SJCRH30 (cell line): ENCODE results near the gene SLC5A12. TPM values are rescaled to one million over a fixed set of nuclear protein-coding genes. Genes with fewer than 3 reads are reported as not detected.

Experiments
- DNase-seq, 2 experiments: peaks; one replicate each; pipeline ENCODE4 v3.0.0-alpha.2; 2015 to 2020
- H3K27ac ChIP-seq: fragments of 250-450 bp; sonication (Bioruptor Pico); 2 replicates; pipeline ENCODE4 v1.5.1; 2020; ENCODE audit warnings: mild to moderate bottlenecking, moderate library complexity
- H3K27me3 ChIP-seq: fragments of 250-450 bp; sonication (Bioruptor Pico); 2 replicates; pipeline ENCODE4 v1.5.1; 2020; ENCODE audit warnings: mild to moderate bottlenecking, moderate library complexity
- H3K36me3 ChIP-seq: fragments of 250-450 bp; sonication (Bioruptor Pico); 2 replicates; pipeline ENCODE4 v1.5.1; 2020; ENCODE audit warnings: mild to moderate bottlenecking, moderate library complexity
- H3K4me1 ChIP-seq: fragments of 250-450 bp; sonication (Bioruptor Pico); 2 replicates; pipeline ENCODE4 v1.5.1; 2020; ENCODE audit warnings: mild to moderate bottlenecking, moderate library complexity
- H3K4me3 ChIP-seq: fragments of 250-450 bp; sonication (Bioruptor Pico); 2 replicates; pipeline ENCODE4 v1.5.1; 2020; ENCODE audit warnings: mild to moderate bottlenecking, moderate library complexity
- H3K9me3 ChIP-seq: fragments of 250-450 bp; sonication (Bioruptor Pico); replicated peaks from 2 replicates; pipeline ENCODE4 v1.5.1; 2020; ENCODE audit warnings: mild to moderate bottlenecking, moderate library complexity
- total RNA-seq: library from RNA; depleted of rRNA; stranded (reverse); fragments of >200 nt; shearing (Covaris generic); gene quantifications from 2 replicates; pipeline ENCODE4 v1.2.3, GENCODE V29; 2014

The SLC5A12 gene
- total RNA-seq, 1 experiment from 2014 or later = 0.10 TPM

GRCh38 chr11:26704249-26704648 lies 17.6 kb downstream of the SLC5A12 start:
- Histone ChIP-seq H3K27me3 (no peaks in the 10 kb centered on the region), H3K4me3 (no peak overlapping the region), H3K4me1 (peaks cover 5% of the 10 kb centered on the region), H3K27ac (no peak overlapping the region), H3K36me3 (no peaks in the 10 kb centered on the region), H3K9me3 (no peaks in the 10 kb centered on the region)
- no peak for DNase-seq

GRCh38 chr11:26703411-26704191 lies 18.3 kb downstream of the SLC5A12 start:
- H3K4me1 ChIP-seq = peaks cover 5% of the 10 kb centered on the region
- no peaks in the 10 kb centered on the region for H3K27me3 ChIP-seq
- H3K36me3 ChIP-seq = no peaks in the 10 kb centered on the region
- no peaks in the 10 kb centered on the region for H3K9me3 ChIP-seq
- no peak overlapping the region for H3K4me3 ChIP-seq
- peak in 1 of 2 experiments; percentile 8 for DNase-seq
- no peak overlapping the region for H3K27ac ChIP-seq

- no peaks in the 10 kb centered on the region for H3K9me3 ChIP-seq
- H3K4me1 ChIP-seq = peaks cover 5% of the 10 kb centered on the region
- H3K36me3 ChIP-seq = no peaks in the 10 kb centered on the region
- no peak overlapping the region for H3K4me3 ChIP-seq
- no peaks in the 10 kb centered on the region for H3K27me3 ChIP-seq
- DNase-seq = no peak
- no peak overlapping the region for H3K27ac ChIP-seq
Observed at GRCh38 chr11:26702406-26702805, 19.5 kb downstream of the SLC5A12 start.

- Histone ChIP-seq H3K4me1 (peaks cover 5% of the 10 kb centered on the region), H3K27ac (no peak overlapping the region), H3K4me3 (no peak overlapping the region), H3K9me3 (no peaks in the 10 kb centered on the region), H3K36me3 (no peaks in the 10 kb centered on the region), H3K27me3 (no peaks in the 10 kb centered on the region)
- peak; percentile 7 to 32 for DNase-seq
Observed at GRCh38 chr11:26700574-26701235, 21.2 kb downstream of the SLC5A12 start.

GRCh38 chr11:26698224-26698623 lies 23.6 kb downstream of the SLC5A12 start:
- Histone ChIP-seq H3K4me3 (no peak overlapping the region), H3K27ac (no peak overlapping the region), H3K9me3 (no peaks in the 10 kb centered on the region), H3K4me1 (peaks cover 5% of the 10 kb centered on the region), H3K36me3 (no peaks in the 10 kb centered on the region), H3K27me3 (no peaks in the 10 kb centered on the region)
- no peak for DNase-seq

- Histone ChIP-seq H3K27me3 (no peaks in the 10 kb centered on the region), H3K4me3 (no peak overlapping the region), H3K27ac (no peak overlapping the region), H3K9me3 (no peaks in the 10 kb centered on the region), H3K4me1 (peaks cover 5% of the 10 kb centered on the region), H3K36me3 (no peaks in the 10 kb centered on the region)
- no peak for DNase-seq
Observed at GRCh38 chr11:26696330-26696729, 25.5 kb downstream of the SLC5A12 start.

- DNase-seq = no peak
- Histone ChIP-seq H3K4me1 (no peaks in the 10 kb centered on the region), H3K36me3 (no peaks in the 10 kb centered on the region), H3K27me3 (no peaks in the 10 kb centered on the region), H3K4me3 (no peak overlapping the region), H3K9me3 (no peaks in the 10 kb centered on the region), H3K27ac (no peak overlapping the region)
Observed at GRCh38 chr11:26688701-26689100, 33.2 kb downstream of the SLC5A12 start.

- Histone ChIP-seq H3K27ac (no peak overlapping the region), H3K36me3 (no peaks in the 10 kb centered on the region), H3K27me3 (no peaks in the 10 kb centered on the region), H3K4me3 (no peak overlapping the region), H3K9me3 (no peaks in the 10 kb centered on the region), H3K4me1 (no peaks in the 10 kb centered on the region)
- DNase-seq = no peak
Observed at GRCh38 chr11:26687351-26687750, 34.5 kb downstream of the SLC5A12 start.

- H3K36me3 ChIP-seq = no peaks in the 10 kb centered on the region
- DNase-seq = no peak
- no peaks in the 10 kb centered on the region for H3K27me3 ChIP-seq
Observed at GRCh38 chr11:26677566-26677965, 44.3 kb downstream of the SLC5A12 start.

GRCh38 chr11:26676641-26677040 lies 45.2 kb downstream of the SLC5A12 start:
- no peak for DNase-seq
- no peak overlapping the region for H3K27ac ChIP-seq
- H3K36me3 ChIP-seq = no peaks in the 10 kb centered on the region
- no peaks in the 10 kb centered on the region for H3K9me3 ChIP-seq
- H3K4me1 ChIP-seq = no peaks in the 10 kb centered on the region
- H3K27me3 ChIP-seq = no peaks in the 10 kb centered on the region
- H3K4me3 ChIP-seq = no peak overlapping the region

More at GRCh38 chr11:26677566-26677965, 44.3 kb downstream of the SLC5A12 start:
- no peaks in the 10 kb centered on the region for H3K9me3 ChIP-seq
- H3K4me3 ChIP-seq = no peak overlapping the region
- H3K27ac ChIP-seq = no peak overlapping the region
- no peaks in the 10 kb centered on the region for H3K4me1 ChIP-seq

GRCh38 chr11:26675233-26675928 lies 46.5 kb downstream of the SLC5A12 start:
- H3K4me3 ChIP-seq = no peak overlapping the region
- H3K27me3 ChIP-seq = no peaks in the 10 kb centered on the region
- H3K36me3 ChIP-seq = no peaks in the 10 kb centered on the region
- no peak for DNase-seq
- no peak overlapping the region for H3K27ac ChIP-seq
- H3K9me3 ChIP-seq = no peaks in the 10 kb centered on the region
- no peaks in the 10 kb centered on the region for H3K4me1 ChIP-seq

- H3K36me3 ChIP-seq = no peaks in the 10 kb centered on the region
- no peaks in the 10 kb centered on the region for H3K9me3 ChIP-seq
- H3K4me3 ChIP-seq = no peak overlapping the region
- H3K4me1 ChIP-seq = no peaks in the 10 kb centered on the region
- no peak overlapping the region for H3K27ac ChIP-seq
- DNase-seq = no peak
- no peaks in the 10 kb centered on the region; the same call in 1 of the 2 replicates for H3K27me3 ChIP-seq
Observed at GRCh38 chr11:26665946-26666345, 55.9 kb downstream of the SLC5A12 start.

- H3K27me3 ChIP-seq = no peaks in the 10 kb centered on the region; the same call in 1 of the 2 replicates
Observed at GRCh38 chr11:26665036-26665435, 56.8 kb downstream of the SLC5A12 start.

GRCh38 chr11:26662916-26663315 lies 58.9 kb downstream of the SLC5A12 start:
- Histone ChIP-seq H3K9me3 (no peaks in the 10 kb centered on the region), H3K27ac (no peak overlapping the region)

More at GRCh38 chr11:26665036-26665435, 56.8 kb downstream of the SLC5A12 start:
- Histone ChIP-seq H3K36me3 (no peaks in the 10 kb centered on the region), H3K9me3 (no peaks in the 10 kb centered on the region), H3K27ac (no peak overlapping the region), H3K4me1 (no peaks in the 10 kb centered on the region), H3K4me3 (no peak overlapping the region)
- DNase-seq = no peak

GRCh38 chr11:26655287-26655686 lies 66.6 kb downstream of the SLC5A12 start:
- Histone ChIP-seq H3K4me3 (no peak overlapping the region), H3K4me1 (no peaks in the 10 kb centered on the region), H3K27me3 (no peaks in the 10 kb centered on the region), H3K9me3 (no peaks in the 10 kb centered on the region), H3K36me3 (no peaks in the 10 kb centered on the region), H3K27ac (no peak overlapping the region)
- DNase-seq = no peak

More at GRCh38 chr11:26662916-26663315, 58.9 kb downstream of the SLC5A12 start:
- H3K27me3 ChIP-seq = no peaks in the 10 kb centered on the region; the same call in 1 of the 2 replicates
- no peaks in the 10 kb centered on the region for H3K4me1 ChIP-seq
- no peak for DNase-seq
- H3K4me3 ChIP-seq = no peak overlapping the region
- H3K36me3 ChIP-seq = no peaks in the 10 kb centered on the region
